IMR-90 (cell line): Measurements from ENCODE around the gene CCDC88C. TPM values are rescaled to one million over a fixed set of nuclear protein-coding genes. Genes with fewer than 3 reads are reported as not detected.

Experiments used
- ATAC-seq: fragments of 200-7000 bp; cut with Tn5 transposase; 2 replicates; pipeline ENCODE4 v1.9.1; 2020; ENCODE audit warnings: low read depth, mild to moderate bottlenecking, moderate library complexity
- BruUV-seq: library from RNA; stranded (reverse); fragments of 400-500 nt; replicated peaks from 2 replicates; lab custom pipeline; 2021; lab: Mats Ljungman, UMichigan
- CTCF ChIA-PET: fragments of 300-600 bp; formaldehyde crosslinking; extraction: SDS; loops from one replicate; lab custom pipeline; 2021; ENCODE audit warnings: antibody characterized with exemption; lab: Yijun Ruan, JAX
- POLR2A ChIA-PET: fragments of 300-600 bp; sonication (Branson Sonifier 250); formaldehyde crosslinking; loops from one replicate; lab custom pipeline; 2022; ENCODE audit warnings: antibody characterized with exemption; ENCODE audit not compliant: unreplicated experiment; lab: Charles Lee
- DNase-seq: peaks from one replicate; pipeline ENCODE4 v3.0.0; 2013
- H2AFZ ChIP-seq: replicated peaks from 2 replicates; pipeline ENCODE3; 2013; ENCODE audit warnings: low read length, mild to moderate bottlenecking; ENCODE audit not compliant: poor library complexity
- H2AK5ac ChIP-seq: 2 replicates; pipeline ENCODE4 v1.6.1; 2013; ENCODE audit warnings: low read depth, low read length, inconsistent platforms
- H2AK9ac ChIP-seq: replicated peaks from 2 replicates; pipeline ENCODE3; 2013; ENCODE audit warnings: mild to moderate bottlenecking, low read depth, low read length, moderate library complexity; ENCODE audit not compliant: poor library complexity
- H2BK120ac ChIP-seq: 2 replicates; pipeline ENCODE4 v1.6.1; 2013; ENCODE audit warnings: low read depth, low read length, inconsistent platforms
- H2BK15ac ChIP-seq: 3 replicates; pipeline ENCODE4 v1.6.1; 2013; ENCODE audit warnings: low read depth, low read length, inconsistent platforms
- H2BK20ac ChIP-seq: 2 replicates; pipeline ENCODE4 v1.6.1; 2013; ENCODE audit warnings: low read depth, mild to moderate bottlenecking, inconsistent platforms, low read length, moderate library complexity
- H2BK5ac ChIP-seq: 2 replicates; pipeline ENCODE4 v1.6.1; 2013; ENCODE audit warnings: mild to moderate bottlenecking, low read depth, low read length, inconsistent platforms; ENCODE audit not compliant: poor library complexity, severe bottlenecking
- H3K14ac ChIP-seq: replicated peaks from 2 replicates; pipeline ENCODE4 v1.6.1; 2013; ENCODE audit warnings: low read depth, low read length, inconsistent platforms
- H3K18ac ChIP-seq: 2 replicates; pipeline ENCODE4 v1.6.1; 2013; ENCODE audit warnings: low read depth, low read length, control low read depth
- H3K23ac ChIP-seq: 2 replicates; pipeline ENCODE4 v1.6.1; 2013; ENCODE audit warnings: low read depth, low read length, inconsistent platforms
- H3K27ac ChIP-seq: 2 replicates; pipeline ENCODE4 v1.5.1; 2013; ENCODE audit warnings: mild to moderate bottlenecking, control low read depth, low read length; ENCODE audit not compliant: insufficient read depth
- H3K27me3 ChIP-seq: 2 replicates; pipeline ENCODE4 v1.6.1; 2013; ENCODE audit warnings: low read length; ENCODE audit not compliant: control insufficient read depth, insufficient read depth
- H3K36me3 ChIP-seq: 2 replicates; pipeline ENCODE4 v1.6.1; 2013; ENCODE audit warnings: low read length, mixed read lengths; ENCODE audit not compliant: control insufficient read depth, insufficient read depth
- H3K4ac ChIP-seq: 2 replicates; pipeline ENCODE4 v1.6.1; 2013; ENCODE audit warnings: low read depth, low read length, inconsistent platforms
- H3K4me1 ChIP-seq: 2 replicates; pipeline ENCODE4 v1.6.1; 2013; ENCODE audit warnings: low read length, mixed read lengths; ENCODE audit not compliant: control insufficient read depth, insufficient read depth
- H3K4me2 ChIP-seq: 2 replicates; pipeline ENCODE4 v1.6.1; 2013; ENCODE audit warnings: low read depth, mild to moderate bottlenecking, control low read depth, low read length, moderate library complexity
- H3K4me3 ChIP-seq: 2 replicates; pipeline ENCODE4 v1.5.1; 2013; ENCODE audit warnings: low read depth, mild to moderate bottlenecking, control low read depth, low read length, moderate library complexity; ENCODE audit not compliant: insufficient read depth
- H3K56ac ChIP-seq: 2 replicates; pipeline ENCODE4 v1.6.1; 2013; ENCODE audit warnings: low read length, inconsistent platforms; ENCODE audit not compliant: insufficient read depth; ENCODE audit errors: extremely low read depth
- H3K79me1 ChIP-seq, 2 experiments: 2 replicates each; pipeline ENCODE4 v1.6.1; 2013; ENCODE audit warnings: low read length in 2 of 2, inconsistent platforms in 1 of 2, low read depth in 1 of 2
- H3K9ac ChIP-seq: 2 replicates; pipeline ENCODE4 v1.6.1; 2013; ENCODE audit warnings: low read depth, low read length, control low read depth
- H3K9me1 ChIP-seq: 2 replicates; pipeline ENCODE4 v1.6.1; 2013; ENCODE audit warnings: low read length, inconsistent platforms; ENCODE audit not compliant: insufficient read depth
- H3K9me3 ChIP-seq: 2 replicates; pipeline ENCODE4 v1.6.1; 2013; ENCODE audit warnings: low read length; ENCODE audit not compliant: control insufficient read depth, insufficient read depth
- H4K20me1 ChIP-seq: 2 replicates; pipeline ENCODE4 v1.6.1; 2013; ENCODE audit warnings: low read length, inconsistent platforms; ENCODE audit not compliant: insufficient read depth
- H4K5ac ChIP-seq: 2 replicates; pipeline ENCODE4 v1.6.1; 2013; ENCODE audit warnings: mild to moderate bottlenecking, low read depth, low read length, control low read depth
- H4K8ac ChIP-seq, 2 experiments: 2 replicates each; pipeline ENCODE4 v1.6.1; 2013; ENCODE audit warnings: low read depth in 2 of 2, low read length in 2 of 2, control low read depth in 1 of 2, inconsistent platforms in 1 of 2
- H4K91ac ChIP-seq: 2 replicates; pipeline ENCODE4 v1.6.1; 2013; ENCODE audit warnings: low read depth, low read length, inconsistent platforms; ENCODE audit not compliant: insufficient read depth
- CEBPB ChIP-seq: IDR thresholded peaks from 2 replicates; pipeline ENCODE4 v1.6.1; 2012; ENCODE audit warnings: low read depth, low read length, improper control_type of control experiment
- CHD1 ChIP-seq: IDR thresholded peaks from 2 replicates; pipeline ENCODE4 v1.6.1; 2012; ENCODE audit warnings: low read depth, low read length, improper control_type of control experiment
- ELK1 ChIP-seq: fragments of 150-350 bp; IDR thresholded peaks from 2 replicates; pipeline ENCODE4 v1.6.1; 2016; ENCODE audit warnings: low read depth, mild to moderate bottlenecking, low read length, moderate library complexity, borderline replicate concordance
- FOS ChIP-seq: fragments of 150-350 bp; IDR thresholded peaks from 2 replicates; pipeline ENCODE4 v1.6.1; 2016; ENCODE audit warnings: low read depth, low read length
- MAFK ChIP-seq: IDR thresholded peaks from 2 replicates; pipeline ENCODE4 v1.6.1; 2012; ENCODE audit warnings: low read depth, low read length, improper control_type of control experiment
- MAZ ChIP-seq: IDR thresholded peaks from 2 replicates; pipeline ENCODE4 v1.6.1; 2012; ENCODE audit warnings: low read depth, mild to moderate bottlenecking, low read length, improper control_type of control experiment, moderate library complexity, borderline replicate concordance
- MXI1 ChIP-seq: IDR thresholded peaks from 2 replicates; pipeline ENCODE4 v1.6.1; 2012; ENCODE audit warnings: low read depth, mild to moderate bottlenecking, low read length, moderate library complexity, borderline replicate concordance
- NFE2L2 ChIP-seq: fragments of 150-350 bp; IDR thresholded peaks from 2 replicates; pipeline ENCODE4 v1.6.1; 2016; ENCODE audit warnings: low read depth, mild to moderate bottlenecking, low read length
- POLR2A ChIP-seq: IDR thresholded peaks from 2 replicates; pipeline ENCODE4 v1.6.1; 2012; ENCODE audit warnings: mild to moderate bottlenecking, low read depth, low read length
- RAD21 ChIP-seq: IDR thresholded peaks from 2 replicates; pipeline ENCODE4 v1.6.1; 2012; ENCODE audit warnings: low read length, improper control_type of control experiment
- RCOR1 ChIP-seq: IDR thresholded peaks from 2 replicates; pipeline ENCODE4 v1.6.1; 2012; ENCODE audit warnings: mild to moderate bottlenecking, low read length, improper control_type of control experiment; ENCODE audit not compliant: insufficient replicate concordance
- RFX5 ChIP-seq: IDR thresholded peaks from 2 replicates; pipeline ENCODE4 v1.8.0; 2012; ENCODE audit warnings: low read depth, mild to moderate bottlenecking, low read length, moderate library complexity
- SMC3 ChIP-seq: fragments of 150-350 bp; IDR thresholded peaks from 2 replicates; pipeline ENCODE4 v1.6.1; 2016; ENCODE audit warnings: low read depth, mild to moderate bottlenecking, antibody characterized with exemption, low read length, moderate library complexity
- USF2 ChIP-seq: fragments of 150-350 bp; IDR thresholded peaks from 2 replicates; pipeline ENCODE4 v1.6.1; 2017; ENCODE audit warnings: mild to moderate bottlenecking, antibody characterized with exemption, low read length, low read depth
- WGBS, 2 experiments: methylation state at CpG; one replicate each; pipeline versions ENCODE4 v1.1.5 to v1.1.7; 2013; ENCODE audit warnings: missing lambda C conversion rate in 2 of 2; ENCODE audit not compliant: insufficient read length in 1 of 2; ENCODE audit errors: extremely low coverage in 2 of 2; 5-methylcytosine and 5-hydroxymethylcytosine counted together
- dilution Hi-C: fragments of 300-500 bp; cut with HindIII; formaldehyde crosslinking; loops from one replicate; pipeline ENCODE4 v1.14.3; 2018; ENCODE audit warnings: low sequenced_read_pairs; ENCODE audit not compliant: unreplicated experiment
- in situ Hi-C: fragments of 300-500 bp; cut with MboI; formaldehyde crosslinking; loops from 3 replicates; pipeline ENCODE4 v1.14.3; 2019; ENCODE audit warnings: low sequenced_read_pairs, inconsistent platforms, mixed read lengths
- intact Hi-C: fragments of 100-400 bp; cut with micrococcal nuclease; formaldehyde crosslinking; loops from 2 replicates; pipeline ENCODE4 v1.10.0; 2022
- polyA plus RNA-seq, 3 experiments: library from polyadenylated mRNA; depleted of rRNA; stranded (reverse); fragments of >200 nt; gene quantifications; 2 replicates each; pipeline ENCODE4 v1.2.3, GENCODE V29; 2012; ENCODE audit warnings: low replicate concordance in 1 of 3
- total RNA-seq: library from RNA; depleted of rRNA; stranded (reverse); fragments of >200 nt; gene quantifications from 2 replicates; pipeline ENCODE4 v1.2.3, GENCODE V29; 2012

The CCDC88C gene
- total and polyA plus RNA-seq, 2 of the 4 experiments (the other 2 are of a cell fraction), result 0.17 to 0.18 TPM

GRCh38 chr14:91415794-91416743 is 1.6 kb downstream of the CCDC88C start:
- no peaks in the 10 kb centered on the region for H3K4me1 ChIP-seq
- H3K79me1 ChIP-seq, result no peaks in the 10 kb centered on the region
- no peak overlapping the region for H3K9ac ChIP-seq
- no peak overlapping the region for H2AFZ ChIP-seq
- 77 to 100% methylated on average over 2 to 9 of the region's 18 CpGs for WGBS, 2 experiments
- no peak overlapping the region for H3K56ac ChIP-seq
- H2BK20ac ChIP-seq, result no peak overlapping the region
- H4K8ac ChIP-seq, result no peak overlapping the region
- H2AK5ac ChIP-seq, result no peak overlapping the region
- H3K9me1 ChIP-seq, result no peaks in the 10 kb centered on the region
- H3K9me3 ChIP-seq, result no peaks in the 10 kb centered on the region
- ChIA-PET CTCF (interaction anchor here (0.7 to 1.4 kb wide), 2 partner anchors 10 to 42 kb away, joined by 3 to 4 read pairs; no protein-coding TSS in a partner anchor), POLR2A (no interaction called here)
- H4K20me1 ChIP-seq, result no peaks in the 10 kb centered on the region
- BruUV-seq, result no TSS peak
- no peak overlapping the region for H3K4me3 ChIP-seq
- H4K5ac ChIP-seq, result no peak overlapping the region
- H2BK5ac ChIP-seq, result no peak overlapping the region
- no peak overlapping the region for H3K14ac ChIP-seq
- intact Hi-C loops, result no loop called here
- H2BK120ac ChIP-seq, result no peak overlapping the region
- in situ Hi-C loops, result no loop called here
- H3K23ac ChIP-seq, result no peak overlapping the region
- no peak overlapping the region for H3K27ac ChIP-seq
- no peak for ATAC-seq
- no peak overlapping the region for H2BK15ac ChIP-seq
- dilution Hi-C loops, result no loop called here
- no peak overlapping the region for H3K18ac ChIP-seq
- no peak overlapping the region for H3K4me2 ChIP-seq
- H4K91ac ChIP-seq, result no peak overlapping the region
- no peak overlapping the region for H3K4ac ChIP-seq
- H2AK9ac ChIP-seq, result no peak overlapping the region
- DNase-seq, result no peak
- H3K36me3 ChIP-seq, result no peaks in the 10 kb centered on the region
- H3K27me3 ChIP-seq, result peaks cover 41% of the 10 kb centered on the region
- TF ChIP-seq NFE2L2 (no peak), USF2 (no peak), ELK1 (no peak), CEBPB (no peak), FOS (no peak), RAD21 (no peak), MAFK (no peak), POLR2A (no peak), RFX5 (no peak), SMC3 (no peak), RCOR1 (no peak), MAZ (no peak), MXI1 (no peak), CHD1 (no peak)
